Measurements from ENCODE around the gene ARSI.
A peak's percentile ranks its signal among the peaks of the same experiment; 100 is the strongest.

ARSI gene

DNA sequence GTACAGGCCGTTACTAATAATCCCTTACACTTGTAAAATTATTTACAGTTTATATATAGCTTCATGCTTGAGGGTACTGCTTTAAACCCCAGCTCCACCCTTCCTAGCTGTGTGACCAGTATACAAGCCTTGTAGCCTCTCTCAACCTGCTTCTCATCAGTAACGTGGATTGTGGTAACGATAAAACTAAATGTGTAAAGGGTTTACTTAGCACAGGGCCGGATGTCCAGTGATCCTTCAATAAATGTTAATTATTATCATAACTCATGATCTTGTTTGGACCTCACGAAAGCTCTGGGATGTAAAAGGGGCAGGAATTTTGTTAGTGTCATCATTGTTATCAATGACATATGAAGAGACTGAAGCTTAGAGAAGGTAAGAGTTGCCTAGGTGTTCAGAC lies 7.5 kb upstream of the ARSI start:
- CTCF ChIA-PET: no interaction called here
- POLR2A ChIA-PET: no interaction called here
- TF ChIP-seq FOXA1 (IDR thresholded peaks at IDR 0.05) (no peak), SP1 (IDR thresholded peaks at IDR 0.05) (no peak), ELF4 (IDR thresholded peaks at IDR 0.05) (no peak), TARDBP (IDR thresholded peaks at IDR 0.05) (no peak), HDGF (IDR thresholded peaks at IDR 0.05; ENCODE audit: borderline replicate concordance) (no peak), CTBP1 (IDR thresholded peaks at IDR 0.05; ENCODE audit: borderline replicate concordance) (no peak), NFRKB (IDR thresholded peaks at IDR 0.05) (no peak)
- TF ChIP-seq, protein P1, sequence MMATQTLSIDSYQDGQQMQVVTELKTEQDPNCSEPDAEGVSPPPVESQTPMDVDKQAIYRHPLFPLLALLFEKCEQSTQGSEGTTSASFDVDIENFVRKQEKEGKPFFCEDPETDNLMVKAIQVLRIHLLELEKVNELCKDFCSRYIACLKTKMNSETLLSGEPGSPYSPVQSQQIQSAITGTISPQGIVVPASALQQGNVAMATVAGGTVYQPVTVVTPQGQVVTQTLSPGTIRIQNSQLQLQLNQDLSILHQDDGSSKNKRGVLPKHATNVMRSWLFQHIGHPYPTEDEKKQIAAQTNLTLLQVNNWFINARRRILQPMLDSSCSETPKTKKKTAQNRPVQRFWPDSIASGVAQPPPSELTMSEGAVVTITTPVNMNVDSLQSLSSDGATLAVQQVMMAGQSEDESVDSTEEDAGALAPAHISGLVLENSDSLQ (IDR thresholded peaks at IDR 0.05): no peak
- DNase-seq (ENCODE audit: extremely low spot score): no peak

DNA sequence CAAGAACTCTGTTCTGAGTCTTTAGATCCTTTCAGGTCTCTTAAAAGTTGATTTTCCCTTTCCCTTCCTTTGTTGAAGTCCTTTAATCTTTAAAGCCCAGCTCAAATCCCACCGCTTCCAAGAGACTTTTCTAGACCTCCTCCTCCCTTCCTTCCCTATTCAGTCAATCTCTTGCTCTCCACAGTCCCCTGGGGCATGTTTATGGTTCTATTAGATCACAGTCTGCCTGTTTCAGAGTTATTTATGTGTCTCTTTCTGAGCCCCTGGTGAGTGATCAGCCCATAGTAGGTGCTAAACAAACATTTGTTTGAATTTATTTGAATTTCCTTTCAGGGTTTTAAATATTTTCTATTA lies 7.2 kb upstream of the ARSI start:
- no peak for DNase-seq (ENCODE audit: extremely low spot score)
- TF ChIP-seq BHLHE40 (IDR thresholded peaks at IDR 0.05; ENCODE audit: borderline replicate concordance): no peak
- TF ChIP-seq, protein P1 (IDR thresholded peaks at IDR 0.05): peak; percentile 70
- CTCF ChIA-PET: no interaction called here
- POLR2A ChIA-PET: no interaction called here

DNA sequence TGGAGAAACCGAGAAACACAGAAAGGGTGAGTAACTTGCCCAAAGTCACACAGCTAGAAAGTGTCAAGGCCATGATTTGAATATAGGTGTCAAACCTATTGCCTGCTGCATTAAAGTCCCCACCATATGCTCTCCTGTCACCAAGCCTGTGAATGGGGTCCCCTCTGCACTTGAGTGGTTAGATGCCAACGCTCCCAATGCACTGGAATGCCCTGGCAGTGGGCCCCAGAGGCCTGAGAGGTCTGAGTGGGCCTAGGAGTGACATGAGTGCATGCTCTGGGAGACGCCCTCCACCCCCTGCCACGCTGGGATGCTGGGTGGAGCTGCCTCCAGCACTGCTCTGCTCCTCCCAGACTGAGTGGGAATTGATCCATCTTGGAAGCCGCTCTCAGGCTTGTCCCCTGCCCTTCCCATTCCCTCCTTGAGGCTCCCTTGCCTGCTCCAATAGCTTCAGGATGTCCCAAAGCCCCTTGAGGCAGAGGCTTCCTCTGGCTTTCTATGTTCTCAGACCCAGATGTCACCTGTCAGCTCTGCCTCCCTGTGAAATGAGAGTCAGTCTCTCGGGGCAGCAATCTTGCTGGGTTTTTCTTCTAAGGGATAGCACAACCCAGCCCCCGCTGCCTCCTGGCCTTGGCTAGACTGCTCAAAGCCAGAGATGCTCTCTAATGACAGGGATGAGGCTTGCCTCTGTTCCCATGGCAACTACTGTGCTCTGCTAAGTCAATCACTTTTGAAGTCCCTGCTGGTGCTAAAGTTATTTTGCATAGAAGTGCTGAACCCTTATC lies 6.6 kb upstream of the ARSI start:
- CTCF ChIA-PET: no interaction called here
- TF ChIP-seq CTBP1 (IDR thresholded peaks at IDR 0.05; ENCODE audit: borderline replicate concordance) (no peak), FOXK2 (IDR thresholded peaks at IDR 0.05) (no peak), ELF4 (IDR thresholded peaks at IDR 0.05) (no peak), NFRKB (IDR thresholded peaks at IDR 0.05) (no peak), SP1 (IDR thresholded peaks at IDR 0.05) (no peak), LEF1 (IDR thresholded peaks at IDR 0.05; ENCODE audit: borderline replicate concordance) (no peak), SUZ12 (IDR thresholded peaks at IDR 0.05) (no peak), ZNF384 (IDR thresholded peaks at IDR 0.05) (no peak), ARNT (IDR thresholded peaks at IDR 0.05) (no peak), HDGF (IDR thresholded peaks at IDR 0.05; ENCODE audit: borderline replicate concordance) (no peak), L3MBTL2 (conservative IDR thresholded peaks at IDR 0.05) (no peak), BHLHE40 (IDR thresholded peaks at IDR 0.05; ENCODE audit: borderline replicate concordance) (no peak), FOXM1 (IDR thresholded peaks at IDR 0.05; ENCODE audit: borderline replicate concordance) (no peak), TARDBP (IDR thresholded peaks at IDR 0.05) (no peak), FOXA1 (IDR thresholded peaks at IDR 0.05) (no peak)
- TF ChIP-seq, protein P1 (IDR thresholded peaks at IDR 0.05): no peak
- DNase-seq (ENCODE audit: extremely low spot score): no peak
- POLR2A ChIA-PET: no interaction called here

DNA sequence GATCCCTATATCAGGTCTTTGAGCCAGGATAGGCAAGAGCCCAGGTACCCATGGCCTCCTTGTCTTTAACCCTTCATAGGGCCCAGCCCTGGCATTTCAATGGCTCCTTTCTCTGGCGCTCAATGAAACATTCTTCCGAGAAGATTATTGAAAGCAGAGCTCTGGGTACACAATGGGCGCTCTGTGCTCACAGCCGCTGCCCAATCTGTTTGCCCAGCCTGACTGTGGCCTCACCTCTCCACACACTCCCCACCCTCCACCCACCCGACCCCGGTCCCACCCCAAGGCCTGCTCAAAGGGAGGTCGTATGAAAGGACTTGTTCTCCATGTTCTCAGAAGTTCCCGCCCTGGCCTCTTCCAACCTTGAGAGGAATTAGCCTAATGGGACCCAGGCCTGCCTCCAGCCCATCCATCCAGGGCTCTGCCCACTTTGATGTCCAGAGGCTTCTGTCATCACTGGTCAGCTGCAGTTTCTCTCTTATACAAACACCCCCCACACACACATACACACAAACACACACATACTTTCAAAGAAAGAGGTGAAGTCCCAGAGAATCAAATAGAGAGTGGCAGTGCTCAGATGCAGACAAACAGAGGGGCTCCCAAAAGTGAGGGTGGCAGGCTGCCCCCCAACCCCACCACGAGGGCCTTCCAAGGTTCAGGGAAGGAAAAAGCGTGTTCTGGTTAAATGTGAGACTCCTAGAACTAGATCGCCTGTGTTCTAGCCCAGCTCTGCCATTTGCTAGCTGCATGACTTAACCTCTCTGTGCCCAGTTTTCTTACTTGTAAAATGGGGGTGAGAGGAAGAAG lies 5.1 kb upstream of the ARSI start:
- TF ChIP-seq, protein P1 (IDR thresholded peaks at IDR 0.05): no peak
- TF ChIP-seq LEF1 (IDR thresholded peaks at IDR 0.05; ENCODE audit: borderline replicate concordance) (no peak), FOXM1 (IDR thresholded peaks at IDR 0.05; ENCODE audit: borderline replicate concordance) (no peak)
- POLR2A ChIA-PET: no interaction called here
- CTCF ChIA-PET: no interaction called here
- no peak for DNase-seq (ENCODE audit: extremely low spot score)

DNA sequence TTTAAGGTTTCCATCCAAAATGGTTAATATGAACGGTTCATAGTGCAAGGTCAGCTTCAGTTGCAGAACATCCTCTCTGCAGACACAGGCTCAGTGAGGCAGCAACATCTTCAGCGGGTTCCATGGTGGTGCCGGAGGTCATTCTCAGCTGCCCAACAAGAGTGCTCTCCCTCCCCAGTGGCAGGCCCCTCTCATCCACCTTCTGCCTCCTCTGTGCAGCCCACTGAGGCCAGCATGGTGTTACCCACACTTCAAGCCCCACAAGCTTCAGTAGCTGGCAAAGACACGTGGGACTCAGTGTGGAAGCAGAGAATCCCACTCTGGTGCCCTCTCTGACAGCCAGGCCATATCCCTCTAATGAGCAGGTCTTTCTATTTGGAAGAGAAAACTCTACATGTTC lies 4.1 kb upstream of the ARSI start:
- no peak for DNase-seq (ENCODE audit: extremely low spot score)
- TF ChIP-seq FOXM1 (IDR thresholded peaks at IDR 0.05; ENCODE audit: borderline replicate concordance) (no peak), L3MBTL2 (conservative IDR thresholded peaks at IDR 0.05) (no peak), ZNF384 (IDR thresholded peaks at IDR 0.05) (no peak), LEF1 (IDR thresholded peaks at IDR 0.05; ENCODE audit: borderline replicate concordance) (no peak), SUZ12 (IDR thresholded peaks at IDR 0.05) (no peak), FOXK2 (IDR thresholded peaks at IDR 0.05) (no peak), ARNT (IDR thresholded peaks at IDR 0.05) (no peak), TARDBP (IDR thresholded peaks at IDR 0.05) (no peak), HDGF (IDR thresholded peaks at IDR 0.05; ENCODE audit: borderline replicate concordance) (no peak), CTBP1 (IDR thresholded peaks at IDR 0.05; ENCODE audit: borderline replicate concordance) (no peak), BHLHE40 (IDR thresholded peaks at IDR 0.05; ENCODE audit: borderline replicate concordance) (no peak), ELF4 (IDR thresholded peaks at IDR 0.05) (no peak), NFRKB (IDR thresholded peaks at IDR 0.05) (no peak), FOXA1 (IDR thresholded peaks at IDR 0.05) (no peak), SP1 (IDR thresholded peaks at IDR 0.05) (no peak)
- TF ChIP-seq, protein P1 (IDR thresholded peaks at IDR 0.05): no peak
- ChIA-PET CTCF (interaction anchor here (0.8 kb wide), 1 partner anchor 12 kb away, joined by 3 read pairs; no protein-coding TSS in a partner anchor), POLR2A (no interaction called here)
